BLaER1 treated with 17β-estradiol and CSF1 and Interleukin-3, amounts not matched to agents 10 nM and 100 nM (cell line): ENCODE measurements around the gene PIEZO1.

Experiments used
- H3K27ac ChIP-seq, 11 experiments: shearing (Covaris generic); formaldehyde crosslinking; 2 replicates each; pipeline ENCODE4 v1.8.1; 2022
- H3K27me3 ChIP-seq, 11 experiments: shearing (Covaris generic); formaldehyde crosslinking; 2 replicates each; pipeline ENCODE4 v1.8.1; 2022
- H3K36me3 ChIP-seq, 11 experiments: shearing (Covaris generic); formaldehyde crosslinking; 2 replicates each; pipeline ENCODE4 v1.8.1; 2022
- H3K4me1 ChIP-seq, 10 experiments: shearing (Covaris generic); formaldehyde crosslinking; 2 replicates each; pipeline ENCODE4 v1.8.1; 2022
- H3K4me2 ChIP-seq, 11 experiments: shearing (Covaris generic); formaldehyde crosslinking; 2 replicates each; pipeline ENCODE4 v1.8.1; 2022
- H3K4me3 ChIP-seq, 10 experiments: shearing (Covaris generic); formaldehyde crosslinking; 2 replicates each; pipeline ENCODE4 v1.8.1; 2022
- H3K9ac ChIP-seq, 11 experiments: shearing (Covaris generic); formaldehyde crosslinking; 2 replicates each; pipeline ENCODE4 v1.8.1; 2022
- H3K9me3 ChIP-seq, 11 experiments: shearing (Covaris generic); formaldehyde crosslinking; replicated peaks in 1 of 11; 2 replicates each; pipeline ENCODE4 v1.8.1; 2022
- H4K20me1 ChIP-seq, 11 experiments: shearing (Covaris generic); formaldehyde crosslinking; 2 replicates each; pipeline ENCODE4 v1.8.1; 2022
- Cebpa-rat ChIP-seq, 11 experiments: shearing (Covaris generic); IDR thresholded peaks; 2 replicates each; pipeline ENCODE4 v1.8.1; 2022

The PIEZO1 gene

DNA sequence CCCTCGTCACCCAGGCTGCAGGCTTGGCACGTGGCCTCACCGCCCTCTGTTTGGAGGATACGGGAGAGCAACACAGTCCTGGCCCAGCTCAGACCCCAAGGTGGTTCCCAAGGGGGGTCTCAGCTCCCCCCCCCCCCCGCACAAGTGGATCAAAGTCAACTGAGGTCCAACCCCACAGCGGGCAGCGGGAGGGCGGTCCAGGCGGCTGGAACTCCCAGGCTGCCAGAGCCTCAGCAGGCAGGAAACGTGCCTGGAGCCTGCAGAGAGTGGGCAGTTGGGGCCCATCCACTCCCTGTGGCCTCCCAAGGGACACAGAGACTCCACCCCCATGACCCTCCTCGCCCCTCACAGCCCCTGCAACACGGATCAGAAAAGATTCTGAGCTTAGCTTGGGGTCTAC, 36.7 kb downstream of the PIEZO1 start:
- peak overlapping the region; percentile 80 to 95 (median 83); a peak in 21 of 22 replicates for H3K4me2 ChIP-seq
- no peak overlapping the region; a peak in 1 of 22 replicates for H3K9ac ChIP-seq
- peaks cover 79 to 97% (median 89%) of the 10 kb centered on the region in 11 experiments; a peak in 21 of 22 replicates for H4K20me1 ChIP-seq
- no peaks in the 10 kb centered on the region for H3K9me3 ChIP-seq
- H3K4me1 ChIP-seq: peaks cover 47 to 85% (median 78%) of the 10 kb centered on the region in 10 experiments
- TF ChIP-seq Cebpa-rat (IDR thresholded peaks at IDR 0.05): no peak
- no peak overlapping the region for H3K27ac ChIP-seq
- H3K36me3 ChIP-seq: peaks cover 4 to 53% (median 19%) of the 10 kb centered on the region in 11 experiments; a peak in 17 of 22 replicates
- no peaks in the 10 kb centered on the region for H3K27me3 ChIP-seq
- H3K4me3 ChIP-seq: no peak overlapping the region

DNA sequence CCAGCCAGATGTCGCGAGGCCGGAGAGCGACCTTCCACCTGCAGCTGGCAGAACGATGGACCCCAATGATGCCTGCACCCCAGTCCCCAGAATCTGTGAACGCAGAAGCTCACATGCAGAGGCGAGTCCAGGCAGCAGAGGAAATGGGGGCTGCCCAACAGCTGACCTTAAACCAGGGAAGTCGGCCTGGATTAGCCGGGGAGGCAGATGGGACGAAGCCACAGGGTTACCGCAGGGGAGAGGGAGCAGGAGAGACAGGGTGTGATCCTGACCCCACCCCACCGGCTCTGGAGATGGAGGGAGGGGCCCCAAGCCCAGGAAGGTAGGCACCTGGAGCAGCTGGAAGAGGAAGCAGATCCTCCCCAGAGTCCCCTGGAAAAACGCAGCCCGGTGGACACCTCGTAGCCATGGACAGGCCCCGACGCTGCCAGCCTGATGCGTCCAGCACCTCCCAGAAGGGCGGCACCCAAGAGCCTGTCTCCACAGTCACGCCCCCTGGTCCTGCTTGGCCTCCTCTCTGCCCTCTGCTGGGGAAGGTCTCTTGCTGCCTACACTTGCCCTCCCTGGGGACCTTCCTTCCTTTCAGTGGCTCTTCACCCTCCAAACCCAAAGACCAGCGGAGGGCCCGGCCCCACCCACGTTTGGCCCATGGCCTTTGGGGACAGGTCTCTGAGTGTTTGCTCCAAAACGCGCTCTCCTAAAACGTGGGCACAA, 37.3 kb downstream of the PIEZO1 start:
- peaks cover 83 to 100% (median 93%) of the 10 kb centered on the region in 11 experiments; a peak in 21 of 22 replicates for H4K20me1 ChIP-seq
- H3K9ac ChIP-seq: no peak overlapping the region; a peak in 2 of 22 replicates
- no peaks in the 10 kb centered on the region for H3K27me3 ChIP-seq
- no peak overlapping the region for H3K4me3 ChIP-seq
- no peaks in the 10 kb centered on the region for H3K9me3 ChIP-seq
- H3K36me3 ChIP-seq: peaks cover 5 to 60% (median 21%) of the 10 kb centered on the region in 11 experiments; a peak in 18 of 22 replicates
- no peak for TF ChIP-seq Cebpa-rat (IDR thresholded peaks at IDR 0.05)
- no peak overlapping the region for H3K27ac ChIP-seq
- H3K4me2 ChIP-seq: peak overlapping the region; percentile 80 to 95 (median 83)
- peaks cover 47 to 90% (median 83%) of the 10 kb centered on the region in 10 experiments for H3K4me1 ChIP-seq

DNA sequence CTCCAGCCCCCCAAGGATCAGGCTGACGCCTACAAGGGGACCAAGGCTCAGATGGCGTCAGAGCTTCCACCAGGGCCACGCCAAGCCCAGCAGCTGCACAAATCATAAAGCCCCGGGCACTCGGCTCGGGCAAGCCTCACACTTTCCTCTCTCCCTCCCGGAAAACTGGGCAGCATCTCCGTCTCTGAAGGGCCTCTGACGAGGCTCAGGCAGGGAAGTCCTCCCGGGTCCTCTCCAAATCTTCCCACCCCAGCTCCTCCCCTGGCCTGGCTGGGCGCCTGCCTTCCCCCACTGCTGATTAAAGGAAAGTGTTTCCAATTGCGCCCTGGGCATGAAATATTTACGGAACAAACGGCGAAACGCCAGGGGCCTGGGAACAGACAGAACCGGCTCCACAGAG, 38.5 kb downstream of the PIEZO1 start:
- peak overlapping the region in 3 of 10 experiments; percentile 25 to 60 (median 34); a peak in 2 of 20 replicates for H3K4me3 ChIP-seq
- peak overlapping the region in 8 of 11 experiments; percentile 17 to 56 (median 48); a peak in 13 of 22 replicates for H3K9ac ChIP-seq
- peaks cover 3 to 60% (median 26%) of the 10 kb centered on the region in 11 experiments for H3K36me3 ChIP-seq
- H3K4me1 ChIP-seq: peaks cover 47 to 88% (median 80%) of the 10 kb centered on the region in 10 experiments
- H3K4me2 ChIP-seq: peak overlapping the region; percentile 80 to 95 (median 83)
- peaks cover 80 to 100% (median 90%) of the 10 kb centered on the region in 11 experiments; a peak in 21 of 22 replicates for H4K20me1 ChIP-seq
- H3K27ac ChIP-seq: peak overlapping the region in 9 of 11 experiments; percentile 2 to 62 (median 41); a peak in 12 of 22 replicates
- no peaks in the 10 kb centered on the region for H3K27me3 ChIP-seq
- no peaks in the 10 kb centered on the region for H3K9me3 ChIP-seq
- no peak for TF ChIP-seq Cebpa-rat (IDR thresholded peaks at IDR 0.05)

DNA sequence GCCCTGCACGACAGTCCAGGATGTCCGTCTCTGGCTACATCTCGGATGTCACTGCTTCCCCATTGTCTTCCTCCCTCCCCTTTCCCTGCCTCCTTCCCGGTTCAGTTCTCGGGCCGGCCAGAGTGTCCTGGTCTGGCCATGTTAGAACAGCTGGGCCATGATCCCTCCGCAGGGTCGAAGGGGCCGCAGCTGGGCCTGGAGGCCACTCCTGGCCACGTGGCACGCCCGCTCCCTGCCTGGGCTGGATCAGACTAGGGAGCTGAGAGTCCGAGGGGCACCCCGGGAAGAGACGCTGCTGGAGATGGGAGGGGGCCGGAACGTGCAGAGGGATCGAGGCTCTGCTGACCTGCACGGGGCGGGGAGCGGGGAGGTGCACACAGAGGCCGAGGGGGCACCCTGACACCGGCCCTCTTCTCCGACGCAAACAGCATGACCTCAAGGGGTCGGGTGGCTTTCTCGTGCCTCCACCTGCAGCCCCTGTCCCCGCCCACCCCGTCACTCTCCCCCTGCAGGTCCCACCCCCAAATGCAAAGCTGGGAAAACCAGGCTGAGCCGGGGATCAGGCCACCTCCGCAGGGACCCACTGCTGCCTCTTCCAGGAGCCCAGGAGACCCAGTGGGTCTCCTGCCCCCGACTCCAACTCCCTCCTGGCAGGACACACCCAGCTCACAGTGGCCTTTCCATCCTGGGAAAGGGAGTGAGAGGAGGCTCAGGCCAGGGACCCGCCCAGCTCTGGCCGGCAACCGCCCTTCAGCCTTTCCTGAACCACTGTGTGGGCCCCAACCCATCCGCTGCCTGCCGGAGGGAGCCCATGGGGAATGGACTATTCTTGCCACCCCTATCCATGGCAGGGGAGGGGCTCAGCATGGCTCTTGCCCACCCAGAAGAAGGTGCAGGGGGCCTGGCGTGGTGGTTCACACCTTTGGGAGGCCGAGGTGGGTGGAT, 40.2 kb downstream of the PIEZO1 start:
- peaks cover 70 to 100% (median 88%) of the 10 kb centered on the region in 11 experiments; a peak in 21 of 22 replicates for H4K20me1 ChIP-seq
- H3K36me3 ChIP-seq: peaks cover 19 to 66% (median 36%) of the 10 kb centered on the region in 11 experiments
- H3K27me3 ChIP-seq: no peaks in the 10 kb centered on the region
- H3K4me3 ChIP-seq: 0 out of 20 replicates have a peak overlapping the region, but pooled peaks of 3 of the 10 experiments have one; percentile 7 to 34 (median 17)
- peaks cover 47 to 91% (median 84%) of the 10 kb centered on the region in 10 experiments for H3K4me1 ChIP-seq
- TF ChIP-seq Cebpa-rat (IDR thresholded peaks at IDR 0.05): no peak
- peak overlapping the region in 6 of 11 experiments; percentile 19 to 53 (median 34); a peak in 4 of 22 replicates for H3K27ac ChIP-seq
- peak overlapping the region in 8 of 11 experiments; percentile 17 to 59 (median 46); a peak in 10 of 22 replicates for H3K9ac ChIP-seq
- no peaks in the 10 kb centered on the region for H3K9me3 ChIP-seq
- peak overlapping the region; percentile 80 to 95 (median 83) for H3K4me2 ChIP-seq

DNA sequence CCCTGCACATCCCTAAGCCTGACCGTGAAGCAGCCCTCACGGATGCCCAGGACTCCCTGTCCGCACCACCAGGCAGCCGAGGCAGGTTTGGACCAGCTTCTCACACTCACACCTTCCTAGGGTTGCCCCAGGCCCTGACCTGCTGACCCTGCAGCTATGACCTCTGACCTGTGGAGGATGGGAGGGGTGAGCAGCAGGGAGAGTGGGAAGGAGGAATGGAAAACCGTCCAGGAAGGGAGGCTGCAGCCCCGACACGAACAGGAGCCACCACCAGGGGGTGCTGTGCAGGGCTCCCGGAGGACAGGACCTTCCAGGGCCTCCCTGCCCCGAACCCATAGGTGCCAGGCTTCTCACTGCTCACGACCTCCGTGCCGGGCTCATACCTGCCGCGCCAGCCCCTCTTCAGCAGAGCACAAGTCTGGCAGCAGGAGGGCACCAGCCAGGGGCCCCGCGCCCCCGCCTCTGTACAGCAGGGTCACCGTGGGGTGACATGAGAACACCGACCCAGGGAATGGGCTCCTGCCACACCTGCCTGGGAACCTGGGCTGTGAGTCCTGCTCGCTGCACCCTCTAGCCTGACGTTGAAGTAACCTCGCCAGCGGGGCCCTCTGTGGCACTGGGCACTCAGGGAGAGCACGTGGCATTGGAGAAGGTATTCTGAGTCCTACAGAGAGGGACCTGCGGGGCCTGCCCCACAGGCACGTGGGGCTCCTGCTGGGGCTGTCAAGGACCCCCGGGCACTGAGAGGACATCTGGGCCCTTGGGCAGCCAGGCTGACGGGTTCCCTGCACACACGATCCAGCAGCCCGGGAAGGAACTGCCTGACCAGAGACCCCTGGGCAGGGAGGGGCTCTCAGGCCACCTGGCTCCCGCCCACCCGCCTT, 41.1 kb downstream of the PIEZO1 start:
- TF ChIP-seq Cebpa-rat (IDR thresholded peaks at IDR 0.05): no peak
- Histone ChIP-seq H3K36me3 (peaks cover 24 to 66% (median 41%) of the 10 kb centered on the region in 11 experiments), H3K4me3 (no peak overlapping the region), H3K4me2 (peak overlapping the region; percentile 36 to 95 (median 80)), H3K9ac (peak overlapping the region in 4 of 11 experiments; percentile 35 to 44 (median 39); a peak in 4 of 22 replicates), H3K9me3 (no peaks in the 10 kb centered on the region), H3K27me3 (no peaks in the 10 kb centered on the region), H3K4me1 (peaks cover 49 to 95% (median 88%) of the 10 kb centered on the region in 10 experiments), H4K20me1 (peaks cover 74 to 100% (median 90%) of the 10 kb centered on the region in 11 experiments; a peak in 21 of 22 replicates), H3K27ac (peak overlapping the region in 1 of 11 experiments; percentile 9; a peak in 1 of 22 replicates)

DNA sequence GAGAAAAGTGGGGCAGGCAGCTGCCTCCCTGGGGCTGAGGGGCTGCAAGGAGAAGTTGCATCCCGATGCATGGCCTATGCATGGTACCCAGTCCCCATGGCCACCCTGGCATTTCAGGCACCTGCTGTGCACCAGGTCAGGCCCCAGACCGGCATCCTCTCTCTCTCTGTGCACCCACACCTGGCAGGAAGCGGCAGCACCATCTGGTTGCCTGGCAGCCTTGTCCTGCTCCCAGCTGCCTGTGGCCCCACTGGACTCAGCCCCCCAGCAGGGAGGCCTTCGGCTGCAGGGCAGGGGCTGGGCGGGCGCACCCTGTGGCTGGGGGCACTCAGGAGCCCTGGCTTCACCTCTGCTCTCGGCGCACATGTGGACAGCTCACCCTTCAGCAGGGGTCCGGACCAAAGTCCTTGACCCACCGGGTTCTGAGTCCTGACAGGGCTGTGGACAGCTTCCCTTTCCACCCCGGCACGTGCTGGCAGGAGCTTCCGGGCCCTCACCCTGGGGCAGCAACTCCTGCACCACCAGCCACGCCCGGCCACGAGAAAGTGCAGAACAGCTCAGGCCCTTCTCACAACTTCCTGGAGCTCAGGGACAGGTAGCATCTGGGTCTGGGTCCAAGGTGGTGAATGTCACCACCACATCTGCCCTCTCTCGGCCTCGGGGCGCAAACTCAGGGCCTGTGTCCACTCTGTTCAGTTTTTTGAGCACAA, 42.0 kb downstream of the PIEZO1 start:
- peaks cover 53 to 97% (median 89%) of the 10 kb centered on the region in 10 experiments for H3K4me1 ChIP-seq
- no peak overlapping the region for H3K4me3 ChIP-seq
- H4K20me1 ChIP-seq: peaks cover 75 to 100% (median 93%) of the 10 kb centered on the region in 11 experiments; a peak in 21 of 22 replicates
- H3K9me3 ChIP-seq: no peaks in the 10 kb centered on the region
- H3K4me2 ChIP-seq: peak overlapping the region in 9 of 11 experiments; percentile 59 to 95 (median 80); a peak in 17 of 22 replicates
- peaks cover 27 to 65% (median 40%) of the 10 kb centered on the region in 11 experiments for H3K36me3 ChIP-seq
- H3K27me3 ChIP-seq: no peaks in the 10 kb centered on the region
- no peak for TF ChIP-seq Cebpa-rat (IDR thresholded peaks at IDR 0.05)
- peak overlapping the region in 4 of 11 experiments; percentile 19 to 44 (median 26); a peak in 4 of 22 replicates for H3K9ac ChIP-seq
- H3K27ac ChIP-seq: no peak overlapping the region; a peak in 1 of 22 replicates

DNA sequence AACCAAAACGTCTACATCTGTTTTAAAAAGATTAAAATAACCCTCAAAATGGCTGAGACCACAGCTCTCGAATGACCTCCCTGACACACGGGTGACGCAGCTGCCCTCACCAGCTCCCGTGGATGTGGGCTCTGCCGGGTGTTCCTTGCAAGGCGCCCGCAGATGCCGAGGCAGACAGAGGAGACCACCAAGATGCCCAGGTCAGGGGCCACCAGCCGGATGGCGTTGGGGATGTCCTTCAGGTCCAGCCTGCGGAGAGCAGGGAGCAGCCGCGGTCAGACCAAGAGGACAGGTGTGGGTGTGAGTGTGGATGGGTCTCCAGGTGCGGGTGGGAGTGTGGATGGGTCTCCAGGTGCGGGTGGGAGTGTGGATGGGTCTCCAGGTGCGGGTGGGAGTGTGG, 43.7 kb downstream of the PIEZO1 start:
- no peak overlapping the region for H3K27ac ChIP-seq
- TF ChIP-seq Cebpa-rat (IDR thresholded peaks at IDR 0.05): no peak
- peaks cover 43 to 93% (median 80%) of the 10 kb centered on the region in 10 experiments for H3K4me1 ChIP-seq
- H3K9me3 ChIP-seq: no peaks in the 10 kb centered on the region
- peaks cover 27 to 72% (median 51%) of the 10 kb centered on the region in 11 experiments for H3K36me3 ChIP-seq
- H4K20me1 ChIP-seq: peaks cover 64 to 100% (median 91%) of the 10 kb centered on the region in 11 experiments; a peak in 21 of 22 replicates
- peak overlapping the region in 4 of 11 experiments; percentile 19 to 87 (median 59); a peak in 3 of 22 replicates for H3K4me2 ChIP-seq
- no peaks in the 10 kb centered on the region for H3K27me3 ChIP-seq
- no peak overlapping the region for H3K4me3 ChIP-seq
- peak overlapping the region in 3 of 11 experiments; percentile 28 to 47 (median 37); a peak in 5 of 22 replicates for H3K9ac ChIP-seq
